GM19193 (cell line): Measurements from ENCODE around the gene EMB.

Experiments used
- POLR2A ChIP-seq: IDR thresholded peaks from 4 replicates; pipeline ENCODE4 v1.6.1; 2011; ENCODE audit not compliant: insufficient read depth, insufficient read length; ENCODE audit errors: extremely low read depth

The EMB gene

GRCh38 chr5:50440651-50441492 lies at the start of gene EMB:
Gene EMB, minus strand, starts transcription at chr5:50441288. Its CDS starts 137 bp downstream, at chr5:50441151.
- TF ChIP-seq POLR2A, result peak; percentile 64

- TF ChIP-seq POLR2A, result no peak
Measured at GRCh38 chr5:50476549-50476948, 35.5 kb upstream of the EMB start.

GRCh38 chr5:50463726-50464125 lies 22.6 kb upstream of the EMB start:
- no peak for TF ChIP-seq POLR2A

GRCh38 chr5:50463047-50463446 lies 22.0 kb upstream of the EMB start:
- no peak for TF ChIP-seq POLR2A

GRCh38 chr5:50447941-50448340 lies 6.9 kb upstream of the EMB start:
- no peak for TF ChIP-seq POLR2A

- TF ChIP-seq POLR2A, result no peak
Measured at GRCh38 chr5:50447228-50447627, 6.1 kb upstream of the EMB start.

- TF ChIP-seq POLR2A, result no peak
Measured at GRCh38 chr5:50445296-50445949, 4.3 kb upstream of the EMB start.

GRCh38 chr5:50441493-50441955 lies 436 bp upstream of the EMB start:
- no peak for TF ChIP-seq POLR2A

GRCh38 chr5:50439221-50439620 lies 1.9 kb downstream of the EMB start:
- no peak for TF ChIP-seq POLR2A

- no peak for TF ChIP-seq POLR2A
Measured at GRCh38 chr5:50435168-50435567, 5.9 kb downstream of the EMB start.

- no peak for TF ChIP-seq POLR2A
Measured at GRCh38 chr5:50420343-50420935, 20.6 kb downstream of the EMB start.

GRCh38 chr5:50415912-50416311 lies 25.2 kb downstream of the EMB start:
- no peak for TF ChIP-seq POLR2A

GRCh38 chr5:50406877-50407276 lies 34.2 kb downstream of the EMB start:
- TF ChIP-seq POLR2A, result no peak

GRCh38 chr5:50401336-50401735 lies 39.8 kb downstream of the EMB start:
- no peak for TF ChIP-seq POLR2A

GRCh38 chr5:50365426-50366251 lies 75.4 kb downstream of the EMB start:
- no peak for TF ChIP-seq POLR2A
